AG10803 (cell line): ENCODE data around the gene TMEM154.

Experiments used
- DNase-seq: peaks from one replicate; pipeline ENCODE4 v3.0.0; 2010; ENCODE audit warnings: low read depth
- H3K4me3 ChIP-seq: 2 replicates; pipeline ENCODE4 v1.5.1; 2011; ENCODE audit warnings: mild to moderate bottlenecking, low read length, control low read depth
- TF ChIP-seq, protein P1 (sequence below): conservative IDR thresholded peaks from 2 replicates; pipeline ENCODE4 v1.5.1; 2011; ENCODE audit warnings: mild to moderate bottlenecking, low read length, control low read depth, inconsistent platforms

TMEM154 gene

DNA sequence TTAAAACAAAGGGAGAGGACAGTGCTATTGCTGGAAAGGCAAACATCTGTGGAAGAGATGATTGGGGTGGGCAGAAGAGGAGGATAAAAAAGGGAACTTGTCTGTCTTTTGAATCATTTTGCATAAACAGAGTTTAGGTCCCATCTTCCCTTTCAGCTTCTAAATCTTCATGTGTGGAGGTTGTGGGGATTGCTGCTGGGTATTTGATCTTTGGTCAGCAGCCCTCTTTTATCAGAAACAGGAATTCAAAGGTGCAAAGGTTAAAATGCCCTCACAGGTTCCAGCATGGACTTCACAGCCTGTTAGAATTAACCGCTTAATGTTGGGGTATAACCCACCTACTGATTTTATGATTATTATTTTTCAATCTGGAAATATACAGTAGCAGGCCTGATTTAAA lies 39.5 kb upstream of the TMEM154 start:
- TF ChIP-seq, protein P1, sequence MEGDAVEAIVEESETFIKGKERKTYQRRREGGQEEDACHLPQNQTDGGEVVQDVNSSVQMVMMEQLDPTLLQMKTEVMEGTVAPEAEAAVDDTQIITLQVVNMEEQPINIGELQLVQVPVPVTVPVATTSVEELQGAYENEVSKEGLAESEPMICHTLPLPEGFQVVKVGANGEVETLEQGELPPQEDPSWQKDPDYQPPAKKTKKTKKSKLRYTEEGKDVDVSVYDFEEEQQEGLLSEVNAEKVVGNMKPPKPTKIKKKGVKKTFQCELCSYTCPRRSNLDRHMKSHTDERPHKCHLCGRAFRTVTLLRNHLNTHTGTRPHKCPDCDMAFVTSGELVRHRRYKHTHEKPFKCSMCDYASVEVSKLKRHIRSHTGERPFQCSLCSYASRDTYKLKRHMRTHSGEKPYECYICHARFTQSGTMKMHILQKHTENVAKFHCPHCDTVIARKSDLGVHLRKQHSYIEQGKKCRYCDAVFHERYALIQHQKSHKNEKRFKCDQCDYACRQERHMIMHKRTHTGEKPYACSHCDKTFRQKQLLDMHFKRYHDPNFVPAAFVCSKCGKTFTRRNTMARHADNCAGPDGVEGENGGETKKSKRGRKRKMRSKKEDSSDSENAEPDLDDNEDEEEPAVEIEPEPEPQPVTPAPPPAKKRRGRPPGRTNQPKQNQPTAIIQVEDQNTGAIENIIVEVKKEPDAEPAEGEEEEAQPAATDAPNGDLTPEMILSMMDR = no peak
- no peak overlapping the region for H3K4me3 ChIP-seq

DNA sequence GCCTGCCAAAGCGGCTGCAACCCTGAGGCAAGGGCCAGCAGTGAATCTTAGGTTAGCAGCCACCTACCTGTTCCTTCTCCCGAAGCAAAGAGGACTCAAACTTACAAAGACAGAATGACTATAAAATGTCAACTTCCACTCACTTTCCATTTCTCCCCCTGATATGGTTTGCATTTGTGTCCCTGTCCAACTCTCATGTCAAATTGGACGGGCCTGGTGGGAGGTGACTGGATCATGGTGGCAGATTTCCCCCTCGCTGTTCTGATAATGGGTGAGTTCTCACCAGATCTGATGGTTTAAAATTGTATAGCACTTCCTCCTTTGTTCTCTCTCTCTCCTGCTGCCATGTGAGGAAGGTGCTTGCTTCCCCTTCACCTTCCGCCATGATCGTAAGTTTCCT lies 35.3 kb upstream of the TMEM154 start:
- TF ChIP-seq, protein P1 = no peak
- H3K4me3 ChIP-seq = no peak overlapping the region
- no peak for DNase-seq

More for the DNA sequence above, 39.5 kb upstream of the TMEM154 start:
- no peak for DNase-seq

DNA sequence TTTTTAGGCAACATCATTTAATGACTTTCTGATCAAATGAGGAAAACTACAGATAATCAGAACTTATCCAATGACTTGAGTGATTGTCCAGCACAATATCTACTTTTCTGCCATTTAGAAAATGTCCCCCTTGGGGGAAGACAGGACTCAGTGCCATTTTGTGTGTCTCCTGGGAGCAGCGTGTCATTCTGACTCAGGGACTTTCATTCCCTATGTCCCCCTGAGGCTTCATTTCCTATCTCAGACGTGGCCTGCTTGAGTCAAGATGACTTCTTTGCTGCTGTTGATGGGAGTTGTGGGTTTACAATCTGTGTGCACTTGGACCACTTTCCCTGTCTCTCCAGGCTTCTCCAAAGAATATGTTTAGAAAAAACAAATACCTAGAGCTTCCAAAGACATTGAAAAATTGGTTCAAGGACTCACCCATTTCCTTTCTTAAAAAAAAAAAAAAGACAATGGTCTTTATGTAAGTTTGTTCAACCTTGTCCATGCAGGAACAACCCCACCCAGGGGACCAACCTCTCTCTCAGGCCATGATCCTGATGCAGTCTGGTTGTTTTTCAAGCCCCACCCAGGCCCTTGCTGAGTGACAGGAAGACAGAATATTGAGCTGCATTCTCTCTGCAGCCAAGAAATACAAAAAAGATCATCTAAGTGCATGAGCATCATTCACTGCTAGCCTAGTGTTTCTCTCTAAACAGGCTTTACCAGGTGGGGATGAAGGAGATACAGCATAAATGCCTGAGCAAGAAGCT lies 34.3 kb upstream of the TMEM154 start:
- H3K4me3 ChIP-seq = no peak overlapping the region
- TF ChIP-seq, protein P1 = no peak
- no peak for DNase-seq

DNA sequence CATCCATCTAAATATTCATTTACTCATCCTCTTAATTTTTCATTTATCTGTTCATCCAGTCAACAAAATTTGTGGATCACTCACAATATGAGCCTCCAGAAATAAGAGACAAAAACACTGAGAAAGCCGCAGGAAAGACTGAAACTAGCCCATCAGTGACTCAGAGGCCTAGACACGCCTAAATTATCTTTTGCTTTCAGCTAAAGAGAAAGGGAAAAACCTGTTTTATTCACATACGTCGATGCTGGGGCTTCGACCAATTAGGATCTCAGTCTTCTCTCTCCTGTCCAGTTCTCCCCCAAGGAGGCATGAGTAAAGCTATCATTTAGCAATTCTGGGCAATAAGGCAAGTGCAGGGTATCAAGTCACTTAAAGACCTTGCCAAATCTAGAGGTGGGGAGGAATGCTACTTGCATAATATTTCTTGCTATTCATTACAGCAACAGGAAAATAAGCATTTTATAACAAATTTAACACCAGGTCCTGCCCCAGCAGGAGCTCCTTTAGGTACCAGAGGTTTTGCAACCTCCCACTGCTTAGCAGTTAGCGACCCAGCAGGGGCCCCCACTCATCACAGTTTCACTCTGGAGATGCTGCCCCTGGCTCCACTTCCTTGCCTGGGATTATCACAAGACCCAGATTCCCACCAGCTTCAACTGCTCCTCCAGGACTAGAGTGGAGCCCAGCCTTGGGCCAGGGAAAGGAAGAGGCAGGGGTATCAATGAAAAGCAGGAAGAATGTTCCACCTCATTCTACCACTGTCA lies 30.1 kb upstream of the TMEM154 start:
- no peak for DNase-seq
- TF ChIP-seq, protein P1 = no peak
- H3K4me3 ChIP-seq = no peak overlapping the region

DNA sequence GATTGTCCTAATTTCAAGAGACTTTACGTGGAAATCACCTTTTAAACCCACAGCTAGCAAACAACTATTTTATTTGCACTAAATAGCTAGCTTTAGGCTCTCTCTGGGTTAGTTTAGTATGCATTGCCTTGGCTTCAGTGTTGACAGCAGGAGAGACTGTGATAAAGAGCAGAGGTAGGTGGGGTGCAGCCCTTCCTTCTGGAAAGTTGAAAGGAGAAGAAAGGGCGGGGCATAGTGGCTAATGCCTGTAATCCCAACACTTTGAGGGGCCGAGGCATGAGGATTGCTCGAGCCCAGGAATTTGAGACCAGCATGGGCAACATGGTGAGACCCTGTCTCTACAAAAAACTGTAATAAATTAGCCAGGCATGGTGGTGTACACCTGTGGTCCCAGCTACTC lies 29.0 kb upstream of the TMEM154 start:
- H3K4me3 ChIP-seq = no peak overlapping the region
- DNase-seq = no peak
- TF ChIP-seq, protein P1 = no peak

DNA sequence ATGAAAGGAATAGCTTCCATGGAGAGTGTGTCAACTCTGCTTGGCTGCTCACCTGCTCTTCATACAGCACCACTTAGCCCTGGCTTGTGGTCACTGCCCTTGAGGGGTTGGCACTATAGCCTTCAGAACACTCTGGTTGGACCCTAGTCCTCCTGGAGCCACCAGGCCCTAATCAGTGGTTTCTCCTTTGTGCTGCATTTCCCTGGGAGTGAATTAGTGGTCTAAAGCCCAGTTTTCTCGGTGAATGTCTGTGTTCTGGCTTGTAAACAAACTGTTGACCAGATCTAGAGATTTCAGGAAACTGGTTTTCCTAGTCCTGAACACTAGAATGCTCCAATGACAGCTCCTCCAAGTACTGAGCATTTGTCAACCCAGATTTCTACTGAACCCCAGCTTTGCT lies 28.6 kb upstream of the TMEM154 start:
- no peak overlapping the region for H3K4me3 ChIP-seq
- TF ChIP-seq, protein P1 = no peak
- no peak for DNase-seq

DNA sequence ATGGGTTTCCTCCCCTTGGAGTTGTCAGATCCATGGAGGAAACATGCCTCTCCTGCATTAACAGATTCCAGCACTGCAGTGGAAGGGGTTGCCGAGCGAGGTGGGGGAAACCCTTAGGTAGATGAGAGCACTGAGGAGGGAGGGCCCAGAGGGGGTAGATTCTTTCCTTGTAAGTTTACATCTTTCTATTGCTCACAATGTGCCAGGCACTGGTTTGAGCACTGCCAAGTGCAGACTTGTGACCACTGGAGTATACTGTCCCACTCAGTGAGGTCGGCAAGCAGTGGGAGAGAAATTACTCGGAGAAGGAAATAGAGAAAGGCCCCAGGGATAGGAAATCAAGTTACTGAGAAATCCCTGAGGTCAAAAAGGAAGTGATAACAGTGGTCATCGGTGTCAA lies 27.8 kb upstream of the TMEM154 start:
- no peak overlapping the region for H3K4me3 ChIP-seq
- TF ChIP-seq, protein P1 = no peak
- DNase-seq = no peak
